ENCODE measurements around the gene TACSTD2.
"Not testable (repeated sequence)": the region's sequence is repeated elsewhere in the genome, so short reads cannot be mapped to it uniquely, and the experiment has no call there.

Gene TACSTD2, protein sequence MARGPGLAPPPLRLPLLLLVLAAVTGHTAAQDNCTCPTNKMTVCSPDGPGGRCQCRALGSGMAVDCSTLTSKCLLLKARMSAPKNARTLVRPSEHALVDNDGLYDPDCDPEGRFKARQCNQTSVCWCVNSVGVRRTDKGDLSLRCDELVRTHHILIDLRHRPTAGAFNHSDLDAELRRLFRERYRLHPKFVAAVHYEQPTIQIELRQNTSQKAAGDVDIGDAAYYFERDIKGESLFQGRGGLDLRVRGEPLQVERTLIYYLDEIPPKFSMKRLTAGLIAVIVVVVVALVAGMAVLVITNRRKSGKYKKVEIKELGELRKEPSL

DNA sequence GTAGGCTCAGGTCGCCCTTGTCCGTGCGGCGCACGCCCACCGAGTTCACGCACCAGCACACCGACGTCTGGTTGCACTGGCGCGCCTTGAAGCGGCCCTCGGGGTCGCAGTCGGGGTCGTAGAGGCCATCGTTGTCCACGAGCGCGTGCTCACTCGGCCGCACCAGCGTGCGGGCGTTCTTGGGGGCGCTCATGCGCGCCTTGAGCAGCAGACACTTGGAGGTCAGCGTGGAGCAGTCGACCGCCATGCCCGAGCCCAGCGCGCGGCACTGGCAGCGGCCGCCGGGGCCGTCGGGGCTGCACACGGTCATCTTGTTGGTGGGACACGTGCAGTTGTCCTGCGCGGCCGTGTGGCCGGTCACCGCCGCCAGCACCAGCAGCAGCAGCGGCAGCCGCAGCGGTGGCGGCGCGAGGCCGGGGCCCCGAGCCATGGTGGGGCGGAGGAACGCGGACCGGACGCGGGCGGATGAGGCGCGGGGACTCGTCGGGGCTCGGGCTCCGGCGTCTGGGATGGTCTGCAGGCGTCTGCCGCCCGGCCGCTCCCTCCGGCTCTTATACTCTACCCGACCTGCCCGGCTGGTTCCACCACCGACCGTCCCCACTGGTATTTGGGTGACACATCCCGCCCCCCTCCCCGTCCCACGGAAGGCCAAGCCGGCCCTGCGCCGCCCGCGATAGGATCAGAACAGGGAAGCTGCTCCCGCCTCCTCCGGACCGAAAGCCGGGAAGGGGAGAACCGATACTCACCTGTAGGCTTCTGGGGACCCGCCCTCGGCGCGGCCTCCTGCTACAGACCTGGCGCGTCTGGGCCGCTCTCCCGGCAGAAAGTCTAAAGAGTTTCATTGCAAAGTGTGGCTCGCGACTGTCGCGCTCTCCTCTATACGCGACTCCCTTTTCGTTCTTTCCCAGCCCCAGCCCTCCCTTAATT, at the start of gene TACSTD2:
TSS of gene TACSTD2 (minus strand) at position 526 of the 927 bp plus-strand sequence. CDS start at position 430, 96 bp downstream.
- DNase-seq (ENCODE audit: low read depth): no peak

DNA sequence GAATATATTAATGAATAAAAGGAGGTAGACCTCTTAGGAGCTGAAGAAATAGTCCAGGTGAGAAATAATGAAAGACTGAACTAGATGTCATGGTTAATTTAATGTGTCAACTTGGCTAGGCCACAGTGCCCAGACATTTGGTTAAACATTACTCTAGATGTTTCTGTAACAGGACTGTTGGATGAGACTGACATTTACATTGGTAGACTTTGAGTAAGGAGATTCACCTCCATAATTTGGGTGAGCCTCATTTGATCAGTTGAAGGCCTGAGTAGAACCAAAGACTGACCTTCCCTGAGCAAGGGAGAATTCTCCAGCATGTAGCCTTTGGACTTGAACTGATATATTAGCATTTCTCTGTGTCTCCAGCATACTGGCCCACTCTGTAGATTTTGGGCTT, 49.2 kb upstream of the TACSTD2 start:
- no peak for DNase-seq (ENCODE audit: low read depth)

DNA sequence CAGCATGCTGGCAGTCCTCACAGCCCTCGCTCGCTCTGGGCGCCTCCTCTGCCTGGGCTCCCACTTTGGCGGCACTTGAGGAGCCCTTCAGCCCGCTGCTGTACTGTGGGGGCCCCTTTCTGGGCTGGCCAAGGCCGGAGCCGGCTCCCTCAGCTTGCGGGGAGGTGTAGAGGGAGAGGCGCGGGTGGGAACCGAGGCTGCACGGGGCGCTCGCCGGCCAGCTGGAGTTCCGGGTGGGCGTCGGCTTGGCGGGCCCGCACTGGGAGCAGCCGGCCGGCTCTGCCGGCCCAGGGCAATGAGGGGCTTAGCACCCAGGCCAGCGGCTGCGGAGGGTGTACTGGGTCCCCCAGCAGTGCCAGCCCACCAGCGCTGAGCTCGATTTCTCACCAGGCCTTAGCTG, 46.2 kb upstream of the TACSTD2 start:
- not testable (repeated sequence) for DNase-seq (ENCODE audit: low read depth)

DNA sequence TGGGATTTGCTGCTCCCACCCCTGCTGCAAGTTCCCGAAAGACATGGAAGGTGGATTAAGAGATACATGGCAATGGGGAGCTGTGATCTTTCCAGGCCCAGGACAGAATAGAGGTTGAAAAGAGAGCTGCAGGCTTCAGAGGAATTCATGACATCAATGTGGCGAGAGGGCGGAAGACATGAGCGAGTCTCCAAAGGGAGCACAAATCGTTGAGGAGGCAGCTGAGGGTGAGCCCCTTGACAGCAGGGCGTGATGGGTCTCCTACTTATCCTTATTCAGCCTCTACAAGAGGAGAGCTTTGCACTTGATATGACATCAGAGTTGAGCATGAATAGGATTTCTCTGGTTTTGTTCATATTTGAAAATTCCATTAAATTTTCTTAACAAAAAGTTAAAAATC, 45.5 kb upstream of the TACSTD2 start:
- no peak for DNase-seq (ENCODE audit: low read depth)

DNA sequence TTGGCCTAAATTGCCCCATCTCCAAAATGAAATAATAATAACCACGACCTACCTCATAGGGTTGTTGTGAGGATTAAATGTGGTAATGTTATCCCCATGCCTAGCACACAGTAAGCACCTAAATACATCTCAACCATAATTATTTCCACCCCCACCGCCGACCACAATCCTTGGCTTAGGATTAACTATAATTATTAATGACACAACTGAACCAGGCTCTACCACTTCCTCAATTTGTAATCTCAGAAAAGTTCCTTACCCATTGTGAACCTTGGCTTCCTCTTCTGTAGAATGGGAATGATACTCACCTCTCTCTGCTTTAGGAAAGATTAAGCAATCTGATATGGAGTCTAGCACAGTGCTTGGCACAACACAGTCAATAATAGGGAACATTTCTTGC, 44.3 kb upstream of the TACSTD2 start:
- DNase-seq (ENCODE audit: low read depth): no peak

DNA sequence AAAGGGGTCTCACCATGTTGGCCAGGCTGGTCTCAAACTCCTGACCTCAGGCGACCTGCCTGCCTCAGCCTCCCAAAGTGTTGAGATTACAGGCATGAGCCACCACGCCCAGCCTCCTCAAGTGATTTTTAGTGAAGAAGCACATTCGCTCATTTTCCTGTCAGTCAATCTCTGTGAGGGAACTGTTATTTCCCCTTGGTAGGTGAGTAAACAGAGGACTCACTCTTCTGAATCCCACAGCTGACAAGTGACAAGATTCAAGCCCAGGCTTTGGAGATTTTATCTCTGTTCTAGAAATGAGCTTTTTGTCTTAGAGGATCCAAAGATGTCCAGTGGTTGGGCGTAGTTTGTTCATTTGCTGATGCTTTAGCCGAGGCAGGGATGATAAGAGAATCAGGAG, 43.9 kb upstream of the TACSTD2 start:
- DNase-seq (ENCODE audit: low read depth): no peak

DNA sequence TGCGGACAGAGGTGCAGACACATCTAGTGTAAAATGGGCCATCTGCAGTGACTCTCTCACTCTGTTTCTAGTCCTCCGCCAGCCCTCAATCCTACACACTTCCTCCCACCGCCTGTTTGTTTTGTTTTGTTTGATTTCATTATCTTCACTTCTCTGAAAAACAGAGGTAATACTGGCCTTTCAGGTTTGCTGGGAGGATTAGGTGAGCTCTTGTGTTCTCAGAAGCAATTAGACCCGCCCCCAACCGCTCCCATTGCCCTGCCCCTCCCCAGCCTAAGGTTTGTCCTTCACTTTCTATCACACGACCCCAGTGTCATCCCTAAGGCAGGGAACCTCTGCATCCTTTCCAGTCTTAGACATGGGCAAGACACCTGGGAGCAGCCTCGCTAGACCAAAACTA, 43.2 kb upstream of the TACSTD2 start:
- DNase-seq (ENCODE audit: low read depth): no peak

DNA sequence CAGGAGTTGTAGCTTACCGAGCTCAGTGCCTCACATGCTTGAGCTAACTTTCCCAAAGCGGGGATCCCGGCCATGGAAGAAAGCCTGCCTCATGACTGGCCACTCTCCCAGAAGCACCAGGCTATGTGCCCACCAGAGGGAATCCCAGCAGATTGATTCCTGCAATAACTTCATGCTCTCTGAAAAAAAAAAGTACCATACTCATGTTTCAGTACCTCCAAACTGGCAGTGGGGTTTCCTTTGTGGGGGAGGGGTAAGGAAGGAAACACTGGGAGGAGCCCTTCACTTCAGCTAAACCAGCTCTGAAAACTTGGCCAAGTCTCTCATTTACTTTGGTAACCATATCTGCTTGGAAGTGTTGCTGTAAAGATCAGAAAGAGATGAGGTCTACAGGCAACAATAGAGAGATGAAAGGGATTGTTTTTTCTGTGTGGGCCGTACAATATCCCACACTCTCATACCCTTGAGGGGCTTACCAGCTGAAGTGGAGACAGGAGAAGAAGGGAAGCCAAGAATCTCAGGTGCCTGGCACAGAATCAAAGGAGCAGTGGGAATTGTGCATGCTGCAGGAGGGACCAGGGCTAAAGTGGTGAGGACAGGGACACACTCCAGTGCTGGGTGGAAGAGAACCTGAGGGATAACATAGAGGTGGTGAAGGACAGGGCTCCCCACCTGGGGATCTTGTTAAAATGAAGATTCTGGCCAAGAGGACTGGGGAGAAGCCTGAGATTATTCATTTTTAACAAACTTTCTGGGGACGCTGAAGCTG, 42.4 kb upstream of the TACSTD2 start:
- no peak for DNase-seq (ENCODE audit: low read depth)

DNA sequence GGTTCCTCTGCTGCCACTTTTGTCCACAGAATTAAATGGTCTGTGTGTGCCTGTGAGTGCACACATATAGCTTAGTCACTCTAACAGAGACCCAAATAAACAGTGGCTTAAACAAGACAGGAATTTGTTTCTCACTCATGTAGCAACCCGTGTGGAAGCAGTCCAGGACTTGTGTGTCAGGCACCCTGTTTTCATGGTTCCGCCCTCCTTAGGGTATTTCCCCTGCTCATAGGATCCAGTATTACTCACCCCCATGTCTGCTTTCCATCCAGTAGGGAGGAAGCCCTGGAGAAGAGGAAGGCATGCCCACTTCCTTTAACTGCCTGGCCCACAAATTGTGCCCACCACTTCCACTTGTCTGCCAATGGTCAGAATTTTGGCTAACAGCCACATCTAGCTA, 41.3 kb upstream of the TACSTD2 start:
- DNase-seq (ENCODE audit: low read depth): no peak

DNA sequence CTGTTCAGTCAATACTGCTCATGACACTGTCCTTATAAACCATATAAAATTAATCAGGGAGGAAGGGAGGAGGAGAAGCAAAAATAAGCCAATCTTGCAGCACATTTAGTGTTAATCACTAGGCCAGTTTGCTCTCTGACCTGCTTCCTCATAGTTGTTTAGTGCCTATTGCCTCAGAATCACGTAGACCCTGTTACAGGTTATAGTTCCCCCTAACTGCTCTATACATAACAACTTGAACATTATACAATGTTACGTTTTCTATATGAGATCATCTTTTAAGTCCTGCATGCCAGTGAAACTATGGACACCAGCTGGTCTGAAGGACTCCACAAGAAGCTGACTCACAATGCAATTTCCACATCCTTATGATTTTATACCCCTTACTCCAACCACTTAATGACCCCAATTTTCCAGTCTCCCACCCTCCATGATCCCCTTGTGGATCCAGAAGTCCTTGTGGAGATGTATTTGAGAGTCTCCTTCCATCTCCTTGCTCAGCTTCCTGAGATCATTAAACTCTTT, 34.9 kb upstream of the TACSTD2 start:
- no peak for DNase-seq (ENCODE audit: low read depth)

DNA sequence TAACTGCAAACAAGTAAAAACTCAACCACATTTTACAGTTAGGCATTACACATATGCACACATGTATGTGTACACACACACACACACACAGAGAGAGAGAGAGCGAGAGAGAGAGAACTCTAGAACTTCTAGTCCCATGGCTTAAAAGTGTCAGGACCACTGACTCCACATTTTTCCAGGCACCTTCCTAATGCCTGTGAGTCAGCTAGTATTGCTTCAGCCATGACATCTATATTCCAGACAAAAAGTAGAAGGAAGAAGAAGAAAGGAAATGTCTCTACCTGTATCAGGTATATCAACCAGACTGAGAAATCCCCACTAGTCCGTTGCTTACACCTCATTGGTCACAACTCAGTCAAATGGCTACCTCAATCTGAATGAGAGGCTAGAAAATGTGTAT, 31.9 kb upstream of the TACSTD2 start:
- no peak for DNase-seq (ENCODE audit: low read depth)

DNA sequence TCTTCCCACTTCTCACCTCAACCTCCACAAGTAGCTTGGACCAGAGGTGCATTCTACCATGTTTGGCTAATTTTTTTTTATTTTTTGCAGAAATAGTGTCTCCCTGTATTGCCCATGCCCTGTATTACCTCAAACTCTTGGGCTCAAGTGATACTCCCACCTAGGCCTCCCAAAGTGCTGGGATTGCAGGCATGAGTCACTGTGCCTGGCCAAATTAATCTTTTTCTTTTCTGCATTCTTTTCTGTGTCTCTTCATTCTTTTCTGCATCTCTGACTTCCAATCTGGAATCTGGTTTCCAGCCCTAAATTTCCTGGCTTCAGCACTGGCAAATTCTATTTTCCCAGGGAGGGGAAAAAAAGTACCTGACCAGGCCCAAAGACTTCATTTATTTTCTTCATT, 31.2 kb upstream of the TACSTD2 start:
- DNase-seq (ENCODE audit: low read depth): no peak

DNA sequence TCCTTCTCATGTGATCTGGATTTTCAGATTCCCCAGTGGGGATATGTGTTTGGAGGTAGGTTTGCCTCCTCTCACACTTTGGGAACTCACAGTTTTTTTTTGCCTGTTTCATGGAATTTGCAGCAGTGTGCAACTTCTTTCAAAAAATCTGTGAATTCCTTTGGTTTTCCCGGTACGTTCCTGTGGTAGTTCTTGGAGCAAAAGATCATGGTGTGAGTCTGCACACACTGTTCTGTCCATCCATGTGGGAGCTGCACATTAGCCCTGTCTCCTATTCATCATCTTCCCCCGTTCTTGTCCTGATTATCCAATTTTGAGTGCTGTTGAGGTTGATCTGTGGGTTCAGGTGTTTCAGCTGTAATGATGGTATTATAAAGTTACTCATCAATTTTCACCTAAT, 30.3 kb upstream of the TACSTD2 start:
- DNase-seq (ENCODE audit: low read depth): no peak

DNA sequence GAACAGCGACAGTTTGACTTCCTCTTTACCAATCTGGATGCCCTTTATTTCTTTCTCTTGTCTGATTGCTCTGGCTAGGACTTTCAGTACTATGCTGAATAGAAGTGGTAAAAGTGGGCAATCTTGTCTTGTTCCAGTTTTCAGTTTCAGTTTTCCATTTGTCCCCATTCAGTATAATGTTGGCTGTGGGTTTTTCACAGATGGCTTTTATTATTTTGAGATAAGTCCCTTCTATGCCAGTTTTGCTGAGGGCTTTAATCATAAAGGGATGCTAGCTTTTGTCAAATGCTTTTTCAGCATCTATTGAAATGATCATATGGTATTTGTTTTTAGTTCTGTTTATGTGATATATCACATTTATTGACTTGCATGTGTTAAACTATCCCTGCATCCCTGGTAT, 24.9 kb upstream of the TACSTD2 start:
- DNase-seq (ENCODE audit: low read depth): not testable (repeated sequence)

DNA sequence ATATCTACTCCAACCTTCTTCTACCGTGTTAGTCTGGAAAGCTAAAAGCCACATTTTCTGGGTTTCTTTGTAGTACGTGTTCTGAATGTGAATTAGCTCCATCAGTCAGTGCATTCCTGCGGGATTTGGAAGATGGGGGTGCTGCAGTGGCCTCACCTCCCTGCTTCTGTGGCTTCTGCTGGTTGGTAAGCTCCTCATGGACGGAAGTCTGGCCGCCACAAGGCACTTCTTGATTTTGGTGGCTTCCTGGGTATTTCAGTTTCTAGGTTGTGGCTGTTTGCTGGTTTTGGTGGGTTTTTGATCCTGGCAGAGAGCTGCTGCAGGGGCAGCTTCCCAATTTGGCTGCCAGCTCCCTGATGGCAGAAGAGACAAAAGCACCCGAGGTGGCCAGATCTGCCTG, 20.9 kb upstream of the TACSTD2 start:
- no peak for DNase-seq (ENCODE audit: low read depth)

DNA sequence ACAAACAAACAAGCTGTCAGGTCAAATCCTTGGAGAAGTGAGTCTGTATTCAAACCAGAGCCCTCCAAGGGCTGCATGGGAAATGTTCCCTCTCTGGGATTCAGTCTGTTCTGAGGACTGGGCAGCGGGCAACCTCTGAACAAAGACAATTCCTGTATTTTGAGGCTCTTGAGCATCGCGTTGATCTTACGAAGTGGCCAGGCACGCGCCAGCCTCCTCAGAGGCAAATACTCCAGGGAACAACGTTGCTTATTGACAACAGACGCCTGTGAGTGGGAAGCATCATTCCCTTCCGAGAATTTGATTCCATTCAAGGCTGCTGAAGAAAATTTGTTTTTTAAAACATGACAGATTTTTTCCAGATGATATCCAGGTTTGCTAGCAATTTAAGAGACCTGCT, 20.0 kb upstream of the TACSTD2 start:
- DNase-seq (ENCODE audit: low read depth): no peak

DNA sequence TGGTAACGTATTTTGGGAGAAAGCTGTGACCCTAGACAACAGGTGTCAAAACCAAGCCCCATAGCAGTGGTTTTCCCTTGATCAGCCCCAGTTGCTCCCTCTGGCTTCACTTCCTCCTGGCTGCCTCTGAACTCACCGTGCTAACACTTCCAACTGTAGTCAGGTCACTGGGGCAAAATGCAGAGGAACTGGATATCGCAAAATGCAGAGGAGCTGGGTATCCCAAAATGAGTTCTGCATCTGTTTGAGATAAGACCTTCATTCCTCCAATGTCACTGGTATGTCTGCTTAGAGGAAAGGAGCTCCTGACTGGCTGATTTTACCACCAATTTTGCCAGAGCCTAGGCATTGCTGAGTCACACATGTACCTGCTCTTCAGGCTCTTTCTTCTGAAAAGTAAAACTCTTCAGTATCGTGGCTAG, 19.6 kb upstream of the TACSTD2 start:
- no peak for DNase-seq (ENCODE audit: low read depth)

DNA sequence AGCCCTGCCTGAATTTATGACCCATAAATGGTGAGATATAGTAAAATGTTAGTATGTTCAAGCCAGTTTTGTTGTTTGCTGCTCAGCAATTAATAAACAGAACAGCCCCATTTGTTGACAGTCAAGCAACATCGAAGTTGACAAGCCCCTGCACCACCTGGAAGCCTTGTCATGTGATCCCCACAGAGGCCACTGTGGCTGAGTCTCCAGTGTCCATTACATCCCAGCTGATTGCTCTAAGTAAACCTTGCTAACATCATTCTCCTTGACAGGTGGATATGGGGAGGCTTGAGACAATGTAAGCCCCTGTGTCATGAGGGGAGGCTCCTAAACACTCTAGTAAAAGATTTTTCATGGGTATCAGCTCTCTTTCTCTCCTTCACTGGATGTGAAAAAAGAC, 17.5 kb upstream of the TACSTD2 start:
- DNase-seq (ENCODE audit: low read depth): no peak

DNA sequence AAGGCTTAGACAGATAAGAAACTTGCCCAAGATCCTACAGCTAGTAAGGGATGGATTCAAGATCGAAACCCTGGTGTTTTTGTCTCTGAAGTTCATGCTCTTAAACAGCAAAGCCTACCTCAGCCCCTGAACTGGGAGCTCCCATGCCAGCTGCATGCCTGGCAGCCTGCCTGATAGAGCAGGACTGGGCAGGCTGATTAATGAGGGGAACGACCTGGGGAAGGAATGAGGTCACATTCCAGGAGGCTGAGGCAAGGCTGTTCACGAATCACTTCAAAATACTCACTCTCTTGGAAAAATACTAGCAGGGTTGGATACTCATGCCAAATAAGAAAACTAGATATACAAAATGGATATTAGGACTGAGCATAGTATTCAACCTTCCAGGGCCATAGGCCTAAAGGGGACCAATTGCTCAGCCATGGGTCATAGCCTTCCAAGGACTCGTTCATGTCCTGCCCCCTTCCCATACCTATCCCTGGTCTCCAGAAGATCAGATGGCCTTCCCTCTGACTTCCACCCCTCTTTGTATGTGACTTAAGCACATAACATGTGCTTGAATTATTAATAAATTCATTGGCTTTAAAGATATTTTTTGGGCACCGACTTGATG, 15.6 kb upstream of the TACSTD2 start:
- no peak for DNase-seq (ENCODE audit: low read depth)

DNA sequence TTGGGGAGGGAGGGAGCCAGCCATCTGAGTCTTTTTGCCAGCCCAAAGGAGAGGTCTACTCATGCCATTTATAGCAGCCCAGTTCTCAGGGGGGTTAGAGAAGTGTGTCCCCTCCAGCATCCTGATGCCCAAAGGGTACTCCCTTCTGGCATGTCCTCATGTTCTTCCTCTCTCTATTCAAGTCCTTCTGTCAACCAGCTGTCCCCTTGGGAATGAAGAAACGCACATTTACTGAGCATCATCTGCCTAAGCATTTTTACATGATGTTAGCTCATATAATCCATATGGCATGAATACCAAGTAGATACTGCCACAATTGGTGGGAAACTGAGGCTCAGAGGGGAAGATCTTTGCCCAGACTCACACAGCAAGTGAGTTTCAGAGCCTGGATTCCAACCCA, 14.8 kb upstream of the TACSTD2 start:
- no peak for DNase-seq (ENCODE audit: low read depth)

DNA sequence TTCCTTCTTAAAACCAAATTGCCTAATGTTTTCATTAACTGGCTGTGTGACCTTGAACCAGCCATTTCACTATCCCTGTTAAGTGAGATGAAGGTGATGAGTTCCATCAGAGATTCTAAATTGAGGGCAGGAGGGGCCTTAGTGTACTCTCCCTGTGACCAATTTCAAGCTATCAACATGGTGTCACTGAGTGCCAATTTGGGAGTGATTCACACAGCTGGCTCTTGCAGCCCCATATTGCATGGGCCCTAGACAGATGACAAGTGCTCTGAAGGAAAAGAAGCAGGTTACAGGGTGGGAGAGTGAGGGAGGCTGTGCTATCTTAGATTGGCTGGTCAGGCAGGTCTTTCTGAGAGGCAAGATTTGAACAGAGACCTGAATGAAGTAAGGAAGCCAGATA, 13.0 kb upstream of the TACSTD2 start:
- no peak for DNase-seq (ENCODE audit: low read depth)

DNA sequence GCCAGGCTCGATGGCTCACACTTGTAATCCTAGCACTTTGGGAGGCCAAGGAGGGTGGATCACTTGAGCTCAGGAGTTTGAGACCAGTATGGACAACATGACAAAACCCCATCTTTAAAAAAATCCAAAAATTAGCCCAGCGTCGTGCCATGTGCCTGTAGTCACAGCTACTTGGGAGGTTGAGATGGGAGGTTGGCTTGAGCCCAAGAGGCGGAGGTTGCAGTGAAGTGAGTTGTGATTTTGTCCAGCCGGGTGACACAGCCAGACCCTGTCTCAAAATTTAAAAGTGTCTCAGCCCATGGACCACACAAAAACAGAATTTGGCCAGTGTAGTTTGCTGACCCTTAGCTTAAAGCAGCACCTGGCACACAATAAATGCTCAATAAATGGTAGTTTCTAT, 11.3 kb upstream of the TACSTD2 start:
- no peak for DNase-seq (ENCODE audit: low read depth)

All from stimulated activated CD8-positive, alpha-beta memory T cell treated with anti-CD3 and anti-CD28 coated beads, Interleukin-12 subunit alpha, Interleukin-12 subunit beta, amount 100 ng/mL, for 4 hours (primary cell).